AG04450 (cell line): Measurements from ENCODE around the gene GAPVD1. TPM values are rescaled to one million over a fixed set of nuclear protein-coding genes. Genes with fewer than 3 reads are reported as not detected.
"Not testable (repeated sequence)": the region's sequence is repeated elsewhere in the genome, so short reads cannot be mapped to it uniquely, and the experiment has no call there.

Source experiments
- CTCF ChIA-PET: fragments of 300-600, 350-600 bp; formaldehyde crosslinking; extraction: SDS; loops from one replicate; lab custom pipeline; 2022; ENCODE audit warnings: antibody characterized with exemption, inconsistent platforms; lab: Charles Lee
- POLR2A ChIA-PET: fragments of 350-600 bp; formaldehyde crosslinking; extraction: SDS; loops from one replicate; lab custom pipeline; 2021; ENCODE audit warnings: antibody characterized with exemption, inconsistent platforms; lab: Yijun Ruan, JAX
- DNase-seq: peaks from one replicate; pipeline ENCODE4 v3.0.0-alpha.2; 2011; ENCODE audit warnings: low read depth, low spot score
- H3K27ac ChIP-seq: one replicate; pipeline ENCODE4 v1.5.1; 2012; ENCODE audit warnings: low read depth, low read length, control low read depth
- H3K27me3 ChIP-seq: one replicate; pipeline ENCODE4 v1.6.0; 2012; ENCODE audit warnings: low read length; ENCODE audit not compliant: control insufficient read depth, insufficient read depth
- H3K4me3 ChIP-seq: 2 replicates; pipeline ENCODE4 v1.5.1; 2011; ENCODE audit warnings: mild to moderate bottlenecking, low read depth, low read length, control low read depth
- H3K9me3 ChIP-seq: 2 replicates; pipeline ENCODE4 v1.5.1; 2012; ENCODE audit warnings: low read length; ENCODE audit not compliant: control insufficient read depth, insufficient read depth
- CTCF ChIP-seq: IDR thresholded peaks from 2 replicates; pipeline ENCODE4 v1.5.1; 2011; ENCODE audit warnings: low read depth, low read length, control low read depth, inconsistent platforms
- polyA minus RNA-seq: library from RNA; depleted of rRNA, polyadenylated mRNA; stranded (reverse); fragments of >200 nt; gene quantifications from 2 replicates; pipeline ENCODE4 v1.2.3, GENCODE V29; 2011; rRNA and poly(A)+ RNA removed
- polyA plus RNA-seq: library from polyadenylated mRNA; depleted of rRNA; stranded (reverse); fragments of >200 nt; gene quantifications from 2 replicates; pipeline ENCODE4 v1.2.3, GENCODE V29; 2011; rRNA removed

The GAPVD1 gene
- polyA plus RNA-seq (22.1 and 25.8 TPM in 2 replicates), polyA minus RNA-seq (26.6 and 34.5 TPM in 2 replicates)

- TF ChIP-seq CTCF, result peak; percentile 36
These were observed at the start of gene GAPVD1 for GRCh38 chr9:125261501-125262293. Gene GAPVD1, plus strand, starts transcription at chr9:125261826. Its CDS starts 37,096 bp downstream, at chr9:125298922.

GRCh38 chr9:125214186-125214585, 47.4 kb upstream of the GAPVD1 start:
- no peak for TF ChIP-seq CTCF
- ChIA-PET CTCF (no interaction called here), POLR2A (no interaction called here)

More at GRCh38 chr9:125261501-125262293, at the start of gene GAPVD1:
- no peak within 1 kb of the TSS for H3K27ac ChIP-seq
- CTCF ChIA-PET, result interaction anchor here (0.6 to 0.7 kb wide), 2 partner anchors 10 to 14 kb away, joined by 3 to 4 read pairs; no protein-coding TSS in a partner anchor
- DNase-seq, result no peak
- POLR2A ChIA-PET, result interaction anchor here (0.7 to 3.7 kb wide), 2 partner anchors 20 to 409 kb away, joined by 3 to 37 read pairs; partner anchors contain the start of gene HSPA5
- H3K4me3 ChIP-seq, result peak within 1 kb of the TSS; percentile 89
- H3K27me3 ChIP-seq, result no peaks in the 10 kb centered on the region
- H3K9me3 ChIP-seq, result 0 out of 2 replicates have a peak, but pooled peaks cover 3% of the 10 kb centered on the region

GRCh38 chr9:125218621-125219020, 43.0 kb upstream of the GAPVD1 start:
- no peak for TF ChIP-seq CTCF
- Histone ChIP-seq H3K27ac (no peak overlapping the region), H3K27me3 (no peaks in the 10 kb centered on the region), H3K4me3 (no peak overlapping the region), H3K9me3 (no peaks in the 10 kb centered on the region)
- no peak for DNase-seq
- ChIA-PET POLR2A (no interaction called here), CTCF (no interaction called here)

More at GRCh38 chr9:125214186-125214585, 47.4 kb upstream of the GAPVD1 start:
- Histone ChIP-seq H3K27me3 (no peaks in the 10 kb centered on the region), H3K4me3 (no peak overlapping the region), H3K27ac (no peak overlapping the region), H3K9me3 (no peaks in the 10 kb centered on the region)
- DNase-seq, result no peak

- H3K27me3 ChIP-seq, DNase-seq, H3K4me3 ChIP-seq, H3K9me3 ChIP-seq, H3K27ac ChIP-seq, CTCF ChIA-PET: not testable (repeated sequence)
- POLR2A ChIA-PET, result interaction anchor here (1.1 kb wide), 1 partner anchor 9 kb away, joined by 4 read pairs; no protein-coding TSS in a partner anchor
These were observed 36.8 kb upstream of the GAPVD1 start for GRCh38 chr9:125224858-125225257.

GRCh38 chr9:125227761-125228160, 33.9 kb upstream of the GAPVD1 start:
- Histone ChIP-seq H3K27ac (no peak overlapping the region), H3K9me3 (no peaks in the 10 kb centered on the region), H3K27me3 (no peaks in the 10 kb centered on the region), H3K4me3 (no peak overlapping the region)
- POLR2A ChIA-PET, result interaction anchor here (0.7 to 1.4 kb wide), 2 partner anchors 14 to 144 kb away, joined by 3 to 7 read pairs; partner anchors contain the start of gene HSPA5
- no peak for TF ChIP-seq CTCF
- DNase-seq, result no peak
- CTCF ChIA-PET, result interaction anchor here (0.6 kb wide), 1 partner anchor 1136 kb away, joined by 4 read pairs; no protein-coding TSS in a partner anchor
